Stimulated activated CD4-positive, alpha-beta T cell treated with anti-CD3 and anti-CD28 coated beads, Interleukin-1b, Interleukin-23, amount 100 ng/mL, for 4 hours (primary cell): Measurements from ENCODE around the gene SOCS4.
"Not testable (repeated sequence)": the region's sequence is repeated elsewhere in the genome, so short reads cannot be mapped to it uniquely, and the experiment has no call there.

Source experiments
- DNase-seq, 2 donors: peaks; one replicate each; pipeline ENCODE4 v3.0.0-alpha.2; 2020; ENCODE audit warnings: low read depth in 2 of 2

The SOCS4 gene

GRCh38 chr14:55052269-55052930 lies 25.4 kb downstream of the SOCS4 start:
- DNase-seq = no peak

DNA sequence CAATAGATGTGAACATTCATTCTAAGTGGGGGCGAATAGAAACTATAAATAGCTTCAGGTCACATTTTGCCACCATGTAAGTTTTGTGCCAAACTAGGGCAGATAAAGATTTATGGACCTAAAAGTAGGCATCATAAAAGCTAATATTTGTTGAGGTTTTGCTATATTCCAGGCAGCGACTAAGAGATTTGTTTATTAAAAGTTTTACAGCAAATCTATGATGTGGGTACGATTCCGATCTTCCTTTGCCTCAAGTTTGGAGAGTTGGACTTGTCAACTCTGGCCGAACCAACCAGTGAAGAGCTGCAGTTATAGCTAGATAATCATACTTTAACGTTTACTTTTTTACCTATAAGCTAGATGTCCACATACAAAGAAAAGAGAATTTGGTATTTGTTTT lies 26.0 kb downstream of the SOCS4 start:
- DNase-seq = no peak

GRCh38 chr14:55053500-55053899 lies 26.5 kb downstream of the SOCS4 start:
- no peak for DNase-seq

DNA sequence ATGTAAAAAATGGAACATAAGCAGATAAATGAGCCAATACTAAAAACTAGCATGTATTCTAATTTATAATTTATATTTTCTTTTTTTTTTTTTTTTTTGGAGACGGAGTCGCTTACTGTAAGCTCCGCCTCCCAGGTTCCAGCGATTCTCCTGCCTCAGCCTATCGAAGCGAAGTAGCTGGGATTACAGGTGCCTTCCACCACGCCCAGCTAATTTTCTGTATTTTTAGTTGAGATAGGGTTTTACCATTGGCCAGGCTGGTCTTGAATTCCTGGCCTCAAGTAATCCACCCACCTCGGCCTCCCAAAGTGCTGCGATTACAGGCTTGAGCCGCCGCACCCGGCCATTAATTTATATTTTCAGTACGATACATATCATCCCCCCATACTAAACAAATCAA lies 27.1 kb downstream of the SOCS4 start:
- DNase-seq = no peak

GRCh38 chr14:55057919-55058318 lies 30.9 kb downstream of the SOCS4 start:
- no peak for DNase-seq

DNA sequence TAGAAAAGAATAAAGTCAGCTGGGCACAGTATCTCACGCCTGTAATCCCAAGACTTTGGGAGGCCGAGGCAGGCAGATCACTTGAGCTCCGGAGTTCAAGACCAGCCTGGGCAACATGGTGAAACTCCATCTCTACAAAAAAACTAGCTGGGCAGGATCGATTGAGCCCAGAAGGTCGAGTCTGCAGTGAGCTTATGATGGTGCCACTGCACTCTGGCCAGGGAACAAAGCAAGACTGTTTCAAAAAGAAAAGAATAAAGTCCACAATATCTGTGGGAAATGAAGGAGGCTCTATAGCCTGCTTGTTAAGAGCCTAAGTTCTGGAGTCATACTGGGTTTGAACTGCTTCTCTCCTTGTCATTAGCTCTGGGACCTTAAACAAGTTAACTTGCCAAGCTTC lies 32.3 kb downstream of the SOCS4 start:
- no peak for DNase-seq

GRCh38 chr14:55062517-55063351 lies 35.7 kb downstream of the SOCS4 start:
- no peak for DNase-seq

DNA sequence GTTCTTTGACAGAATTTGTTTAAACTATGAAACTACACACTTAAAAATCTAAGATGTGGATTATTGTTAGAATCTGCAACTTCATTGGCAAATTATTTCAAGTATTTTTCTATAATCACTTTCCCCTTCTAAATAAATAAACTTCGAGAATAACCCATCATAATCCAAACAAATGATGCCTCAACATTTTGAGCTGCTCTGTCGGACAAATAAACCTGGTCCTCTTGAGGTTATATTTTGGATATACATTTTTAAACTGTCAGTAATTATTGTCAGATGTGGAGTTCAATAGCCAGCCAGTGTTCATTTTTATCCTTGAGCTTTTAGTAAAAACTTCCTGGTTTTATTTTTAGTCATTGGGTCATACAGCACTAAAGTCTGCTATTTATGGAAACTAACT lies 37.9 kb downstream of the SOCS4 start:
- DNase-seq = not testable (repeated sequence)

DNA sequence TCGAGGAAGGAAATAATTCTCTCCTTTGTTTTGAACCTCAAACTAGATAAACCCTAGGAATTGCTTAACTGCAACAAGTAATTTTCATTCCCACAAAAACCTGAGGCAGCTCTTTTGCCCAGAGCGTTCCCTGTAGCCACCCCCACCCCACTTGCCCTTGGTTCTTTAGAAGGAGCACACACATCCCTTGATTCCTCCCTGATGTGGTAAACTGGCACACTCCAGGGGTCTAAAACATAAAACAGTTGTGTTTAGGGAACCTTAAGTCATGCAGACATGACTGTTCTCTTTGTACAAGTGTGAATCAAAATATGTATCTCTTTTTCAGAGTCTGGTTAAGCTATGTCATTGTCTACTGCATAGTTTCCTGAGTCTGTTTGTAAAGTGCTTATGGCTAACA lies 38.4 kb downstream of the SOCS4 start:
- no peak for DNase-seq

GRCh38 chr14:55066223-55066622 lies 39.2 kb downstream of the SOCS4 start:
- no peak for DNase-seq

GRCh38 chr14:55070981-55071411 lies 44.0 kb downstream of the SOCS4 start:
- no peak for DNase-seq

DNA sequence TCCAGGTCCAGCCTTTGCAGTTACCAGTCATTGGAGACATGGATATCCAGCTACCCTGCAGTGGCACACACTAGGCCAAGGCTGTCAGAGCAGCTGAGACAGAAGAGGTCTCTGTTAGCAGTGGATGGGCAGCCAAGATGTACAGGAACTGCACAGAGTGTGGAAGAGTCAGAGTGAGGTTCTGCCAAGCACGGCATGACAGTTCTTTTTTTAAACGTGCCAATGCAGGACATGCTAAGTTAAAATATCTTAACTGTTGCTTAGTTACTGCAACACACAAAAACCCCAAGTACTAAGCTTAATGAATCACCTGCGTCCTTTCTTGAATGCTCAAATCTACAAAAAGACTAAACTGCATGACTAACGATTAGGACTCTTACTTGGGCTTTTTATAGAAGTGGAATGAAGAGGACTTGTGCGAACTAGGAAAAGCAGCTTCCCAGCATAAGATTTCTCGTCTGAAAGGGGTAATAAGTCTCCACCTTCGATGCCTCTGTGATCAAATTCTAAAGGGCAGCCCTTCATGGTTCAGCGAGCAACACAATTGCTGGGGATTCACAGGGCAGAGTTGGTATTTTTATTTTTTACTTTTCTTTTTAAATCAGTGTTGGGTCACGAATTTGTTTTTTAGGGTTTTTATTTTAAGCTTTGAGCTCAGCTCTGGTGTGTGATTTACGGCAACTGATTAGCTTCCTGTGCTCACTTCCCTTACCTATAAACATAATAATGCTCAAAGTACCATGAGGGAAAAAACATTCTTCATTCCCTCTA lies 45.0 kb downstream of the SOCS4 start:
- no peak for DNase-seq

DNA sequence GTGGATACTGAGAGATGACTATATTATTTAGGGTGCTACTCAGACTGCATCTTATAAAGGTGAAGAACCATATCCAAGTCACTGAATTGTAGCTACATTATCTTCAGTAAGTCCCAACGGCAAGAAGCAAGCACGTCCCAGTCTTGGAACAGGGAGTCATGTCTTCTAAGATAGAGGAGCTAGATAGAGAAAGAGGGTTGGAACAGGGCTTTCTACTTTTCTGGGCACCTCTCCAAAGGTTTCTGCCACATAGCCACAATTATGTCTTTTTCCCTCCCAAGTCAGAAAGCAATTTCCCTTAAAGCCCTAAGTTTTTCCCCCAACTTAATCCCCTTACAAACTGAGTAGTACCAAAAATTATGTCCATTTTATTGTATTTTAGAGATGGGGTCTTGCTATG lies 46.8 kb downstream of the SOCS4 start:
- no peak for DNase-seq

GRCh38 chr14:55074662-55075061 lies 47.6 kb downstream of the SOCS4 start:
- DNase-seq = no peak

GRCh38 chr14:55075628-55076175 lies 48.7 kb downstream of the SOCS4 start:
- DNase-seq = no peak

GRCh38 chr14:55077170-55078151 lies 50.4 kb downstream of the SOCS4 start:
- no peak for DNase-seq

DNA sequence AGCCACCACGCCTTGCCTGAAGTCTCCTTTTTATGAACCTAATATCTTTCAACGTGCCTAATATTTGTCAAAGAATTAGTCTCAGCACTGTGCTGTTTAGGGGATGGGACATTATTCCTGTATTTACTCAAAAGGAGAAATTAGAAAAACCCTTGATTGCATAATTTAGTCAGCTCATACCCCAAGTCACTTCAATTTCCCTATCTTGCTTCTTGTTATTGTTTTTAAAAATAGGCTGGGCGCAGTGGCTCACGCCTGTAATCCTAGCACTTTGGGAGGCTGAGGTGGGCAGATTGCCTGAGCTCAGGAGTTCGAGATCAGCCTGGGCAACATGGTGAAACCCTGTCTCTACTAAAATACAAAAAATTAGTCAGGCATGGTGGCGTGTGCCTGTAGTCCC lies 52.9 kb downstream of the SOCS4 start:
- DNase-seq = not testable (repeated sequence)

- no peak for DNase-seq
Observed at GRCh38 chr14:55084401-55085059, 57.5 kb downstream of the SOCS4 start.

GRCh38 chr14:55085060-55085660 lies 58.1 kb downstream of the SOCS4 start:
- no peak for DNase-seq

DNA sequence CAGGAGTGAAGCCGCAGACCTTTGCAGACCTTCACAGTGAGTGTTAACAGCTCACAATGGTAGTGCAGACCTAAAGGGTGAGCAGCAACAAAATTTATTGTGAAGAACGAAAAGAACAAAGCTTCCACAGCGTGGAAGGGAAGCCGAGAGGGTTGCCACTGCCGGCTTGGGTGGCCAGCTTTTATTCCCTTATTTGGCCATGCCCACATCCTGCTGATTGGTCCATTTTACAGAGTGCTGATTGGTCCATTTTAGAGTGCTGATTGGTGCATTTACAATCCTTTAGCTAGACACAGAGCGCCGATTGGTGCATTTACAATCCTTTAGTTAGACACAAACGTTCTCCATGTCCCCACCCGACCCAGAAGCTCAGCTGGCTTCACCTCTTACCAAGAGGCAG lies 59.9 kb downstream of the SOCS4 start:
- no peak for DNase-seq
